Type B pancreatic cell (in vitro differentiated cells): ENCODE results near the gene KRT23. TPM values are rescaled to one million over a fixed set of nuclear protein-coding genes. Genes with fewer than 3 reads are reported as not detected.
A peak's percentile ranks its signal among the peaks of the same experiment; 100 is the strongest.

Source experiments
- DNase-seq: peaks from one replicate; pipeline ENCODE4 v3.0.0; 2021; ENCODE audit warnings: mixed read lengths; ENCODE audit not compliant: unreplicated experiment; ENCODE audit errors: extremely low spot score
- H3K27ac Mint-ChIP-seq: 2 replicates; pipeline ENCODE4 v1.8.0; 2021; ENCODE audit warnings: mild to moderate bottlenecking, mixed read lengths
- H3K27me3 Mint-ChIP-seq: 2 replicates; pipeline ENCODE4 v1.8.0; 2021; ENCODE audit warnings: mixed read lengths
- H3K36me3 Mint-ChIP-seq: 2 replicates; pipeline ENCODE4 v1.8.0; 2021; ENCODE audit warnings: mixed read lengths
- H3K4me1 Mint-ChIP-seq: one replicate; pipeline ENCODE4 v1.8.0; 2021; ENCODE audit warnings: mixed read lengths; ENCODE audit not compliant: unreplicated experiment
- H3K4me3 Mint-ChIP-seq: 2 replicates; pipeline ENCODE4 v1.8.0; 2021; ENCODE audit warnings: mild to moderate bottlenecking, mixed read lengths
- H3K9me3 Mint-ChIP-seq: 2 replicates; pipeline ENCODE4 v1.8.0; 2021; ENCODE audit warnings: mixed read lengths
- total RNA-seq: library from RNA; stranded (reverse); gene quantifications from 2 replicates; pipeline ENCODE4 v1.2.1, GENCODE V29; 2021; ENCODE audit warnings: low replicate concordance
- TF ChIP-seq, protein P1 (sequence below): fragments of 200-600 bp; sonication (generic); conservative IDR thresholded peaks from 2 replicates; pipeline ENCODE4 v1.5.0; 2021; ENCODE audit warnings: antibody characterized with exemption, mild to moderate bottlenecking

Gene KRT23
- total RNA-seq, 1 donor from 2014 or later: 49.7 TPM

GRCh38 chr17:40902498-40902897, 34.9 kb downstream of the KRT23 start:
- TF ChIP-seq, protein P1, sequence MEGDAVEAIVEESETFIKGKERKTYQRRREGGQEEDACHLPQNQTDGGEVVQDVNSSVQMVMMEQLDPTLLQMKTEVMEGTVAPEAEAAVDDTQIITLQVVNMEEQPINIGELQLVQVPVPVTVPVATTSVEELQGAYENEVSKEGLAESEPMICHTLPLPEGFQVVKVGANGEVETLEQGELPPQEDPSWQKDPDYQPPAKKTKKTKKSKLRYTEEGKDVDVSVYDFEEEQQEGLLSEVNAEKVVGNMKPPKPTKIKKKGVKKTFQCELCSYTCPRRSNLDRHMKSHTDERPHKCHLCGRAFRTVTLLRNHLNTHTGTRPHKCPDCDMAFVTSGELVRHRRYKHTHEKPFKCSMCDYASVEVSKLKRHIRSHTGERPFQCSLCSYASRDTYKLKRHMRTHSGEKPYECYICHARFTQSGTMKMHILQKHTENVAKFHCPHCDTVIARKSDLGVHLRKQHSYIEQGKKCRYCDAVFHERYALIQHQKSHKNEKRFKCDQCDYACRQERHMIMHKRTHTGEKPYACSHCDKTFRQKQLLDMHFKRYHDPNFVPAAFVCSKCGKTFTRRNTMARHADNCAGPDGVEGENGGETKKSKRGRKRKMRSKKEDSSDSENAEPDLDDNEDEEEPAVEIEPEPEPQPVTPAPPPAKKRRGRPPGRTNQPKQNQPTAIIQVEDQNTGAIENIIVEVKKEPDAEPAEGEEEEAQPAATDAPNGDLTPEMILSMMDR: no peak
- Mint-ChIP-seq H3K4me1 (peaks cover 18% of the 10 kb centered on the region), H3K36me3 (peaks cover 4% of the 10 kb centered on the region), H3K4me3 (no peak overlapping the region), H3K27me3 (peaks cover 3% of the 10 kb centered on the region), H3K27ac (peak overlapping the region; percentile 70), H3K9me3 (peaks cover 4% of the 10 kb centered on the region)
- no peak for DNase-seq

DNA sequence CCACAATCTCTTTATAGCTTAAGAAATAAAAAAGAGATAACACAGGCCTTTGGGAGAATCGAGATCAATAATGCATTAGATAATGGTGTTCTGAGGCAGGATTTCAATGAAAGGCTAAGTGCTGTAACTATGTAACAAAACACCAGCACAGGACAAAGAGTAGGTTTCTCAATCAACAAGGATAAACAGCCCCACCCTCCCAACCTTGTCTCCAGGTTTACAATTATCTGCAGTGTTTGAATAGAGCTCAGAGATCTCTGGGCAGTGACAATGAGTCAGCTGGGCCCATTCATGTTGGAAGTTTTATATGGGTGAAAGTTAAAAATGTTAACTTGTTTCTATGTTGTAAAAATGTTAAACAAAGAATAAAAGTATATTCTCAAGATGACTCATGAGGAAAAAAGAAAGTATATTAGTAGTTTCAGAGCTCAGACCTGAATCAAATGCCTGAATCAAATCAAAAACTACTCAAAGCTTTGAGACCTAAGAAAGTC, 35.4 kb downstream of the KRT23 start:
- H3K4me3 Mint-ChIP-seq: peak overlapping the region; percentile 29
- no peak for DNase-seq
- H3K27me3 Mint-ChIP-seq: peaks cover 3% of the 10 kb centered on the region
- peaks cover 4% of the 10 kb centered on the region for H3K36me3 Mint-ChIP-seq
- TF ChIP-seq, protein P1: no peak
- H3K27ac Mint-ChIP-seq: peak overlapping the region; percentile 70
- peaks cover 18% of the 10 kb centered on the region for H3K4me1 Mint-ChIP-seq
- H3K9me3 Mint-ChIP-seq: peaks cover 7% of the 10 kb centered on the region

DNA sequence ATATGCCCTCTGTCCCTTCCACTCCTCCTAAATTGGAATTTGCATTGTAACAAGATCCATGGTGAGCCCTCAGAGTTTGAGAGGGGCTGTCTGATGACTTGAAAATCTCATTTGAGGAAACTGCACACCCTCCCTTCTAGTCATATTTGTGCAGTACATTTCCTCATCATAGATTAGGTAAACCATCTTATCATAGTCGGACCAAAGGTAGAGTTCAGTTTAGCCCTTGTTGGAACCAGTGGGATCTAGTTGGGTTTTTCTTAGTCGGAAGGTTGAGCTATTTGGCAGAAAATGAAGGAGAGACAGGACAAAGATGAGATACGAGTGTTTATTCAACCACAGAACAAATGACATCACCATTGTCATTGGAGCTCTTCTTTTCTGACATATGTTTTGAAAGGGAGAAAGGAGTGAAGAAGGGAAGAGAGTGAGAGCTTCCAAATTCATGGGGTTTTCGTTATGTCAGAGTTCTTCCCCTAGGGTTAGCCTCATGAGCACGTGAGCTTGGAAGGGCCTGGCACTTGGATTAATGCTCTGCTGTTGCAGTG, 36.6 kb downstream of the KRT23 start:
- peaks cover 3% of the 10 kb centered on the region for H3K27me3 Mint-ChIP-seq
- TF ChIP-seq, protein P1: no peak
- H3K27ac Mint-ChIP-seq: peak overlapping the region; percentile 70
- H3K9me3 Mint-ChIP-seq: peaks cover 9% of the 10 kb centered on the region
- no peak overlapping the region for H3K4me3 Mint-ChIP-seq
- no peak for DNase-seq
- peaks cover 18% of the 10 kb centered on the region for H3K4me1 Mint-ChIP-seq
- peaks cover 4% of the 10 kb centered on the region for H3K36me3 Mint-ChIP-seq

DNA sequence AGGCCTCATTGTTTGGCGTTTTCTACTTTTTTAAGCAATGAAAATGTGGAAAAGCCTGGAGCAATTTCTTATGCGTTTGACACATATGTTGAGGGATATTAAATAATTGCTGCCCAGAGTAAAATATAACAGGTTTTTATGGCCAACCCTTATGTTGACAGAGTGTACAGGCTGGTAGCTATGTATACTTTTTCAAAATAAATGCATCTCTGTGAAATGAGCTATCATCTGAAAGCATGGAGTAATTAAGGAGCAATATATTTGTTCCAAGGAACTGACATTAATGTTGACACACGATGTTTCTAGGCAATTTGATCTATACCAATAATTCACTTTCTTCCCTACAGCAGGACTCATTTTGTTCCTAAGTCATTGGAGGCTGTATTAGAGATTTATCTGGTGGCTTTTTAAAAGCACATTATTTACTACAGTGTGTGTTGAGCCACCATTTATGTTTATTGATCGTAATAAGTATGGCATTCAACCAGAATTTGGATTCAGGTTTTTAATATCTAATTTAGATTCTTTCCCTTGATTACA, 40.5 kb downstream of the KRT23 start:
- no peaks in the 10 kb centered on the region for H3K36me3 Mint-ChIP-seq
- H3K9me3 Mint-ChIP-seq: peaks cover 7% of the 10 kb centered on the region
- TF ChIP-seq, protein P1: no peak

GRCh38 chr17:40895106-40895730, 42.2 kb downstream of the KRT23 start:
- peaks cover 3% of the 10 kb centered on the region for H3K27me3 Mint-ChIP-seq
- TF ChIP-seq, protein P1: no peak
- H3K9me3 Mint-ChIP-seq: peaks cover 5% of the 10 kb centered on the region
- H3K4me3 Mint-ChIP-seq: no peak overlapping the region
- H3K27ac Mint-ChIP-seq: peak overlapping the region; percentile 65
- no peaks in the 10 kb centered on the region for H3K4me1 Mint-ChIP-seq
- no peaks in the 10 kb centered on the region for H3K36me3 Mint-ChIP-seq
- no peak for DNase-seq

More for the DNA sequence above, 40.5 kb downstream of the KRT23 start:
- peak overlapping the region; percentile 57 for H3K27ac Mint-ChIP-seq
- DNase-seq: no peak
- H3K27me3 Mint-ChIP-seq: peaks cover 3% of the 10 kb centered on the region
- peaks cover 6% of the 10 kb centered on the region for H3K4me1 Mint-ChIP-seq
- H3K4me3 Mint-ChIP-seq: no peak overlapping the region
